ENCODE results near the gene EFCAB6. TPM values are rescaled to one million over a fixed set of nuclear protein-coding genes. Genes with fewer than 3 reads are reported as not detected.

The EFCAB6 gene
- total and polyA plus RNA-seq, 7 donors: 0.07 to 0.84 (median 0.50) TPM

- H3K4me1 ChIP-seq: peaks cover 17% of the 10 kb centered on the region
- no peaks in the 10 kb centered on the region for H3K9me3 ChIP-seq
- no peak for ATAC-seq
- H3K36me3 ChIP-seq (ENCODE audit: insufficient read depth in 1 of 2, low read depth in 1 of 2): no peaks in the 10 kb centered on the region
- 77 to 90% (median 84%) methylated on average over 18 of the region's 18 CpGs for WGBS, 3 donors
- no peak overlapping the region for H3K27ac ChIP-seq
- H3K27me3 ChIP-seq (ENCODE audit: insufficient read depth in 3 of 3, low read length in 2 of 3): peaks cover 0 to 14% (median 4%) of the 10 kb centered on the region in 3 donors
- intact Hi-C loops (cut with DNase I): no loop called here
- no peak for TF ChIP-seq CTCF (IDR thresholded peaks at IDR 0.05)
- no peak overlapping the region for H3K4me3 ChIP-seq
- DNase-seq: peak in 1 of 2 donors; percentile 51
These were observed 20.5 kb upstream of the EFCAB6 start for GRCh38 chr22:43832393-43833265.

- intact Hi-C loops (cut with DNase I): no loop called here
- no peak for TF ChIP-seq CTCF (IDR thresholded peaks at IDR 0.05)
- H3K27ac ChIP-seq: no peak overlapping the region
- no peak overlapping the region for H3K4me3 ChIP-seq
- H3K27me3 ChIP-seq (ENCODE audit: insufficient read depth in 3 of 3, low read length in 2 of 3): peaks cover 0 to 14% (median 4%) of the 10 kb centered on the region in 3 donors
- WGBS, 3 donors: 92 to 93% (median 92%) methylated on average over 33 of the region's 33 CpGs
- peak in 1 of 2 donors; percentile 47 for DNase-seq
- no peaks in the 10 kb centered on the region for H3K36me3 ChIP-seq (ENCODE audit: insufficient read depth in 1 of 2, low read depth in 1 of 2)
- ATAC-seq: no peak
- no peaks in the 10 kb centered on the region for H3K9me3 ChIP-seq
- H3K4me1 ChIP-seq: peaks cover 17% of the 10 kb centered on the region
These were observed 19.7 kb upstream of the EFCAB6 start for GRCh38 chr22:43831561-43832392.

- Histone ChIP-seq H3K4me3 (no peak overlapping the region), H3K27ac (no peak overlapping the region), H3K4me1 (peaks cover 17% of the 10 kb centered on the region), H3K9me3 (no peaks in the 10 kb centered on the region), H3K27me3 (ENCODE audit: insufficient read depth in 3 of 3, low read length in 2 of 3) (peaks cover 0 to 19% (median 4%) of the 10 kb centered on the region in 3 donors), H3K36me3 (ENCODE audit: insufficient read depth in 1 of 2, low read depth in 1 of 2) (no peaks in the 10 kb centered on the region)
- intact Hi-C loops (cut with DNase I): no loop called here
- ATAC-seq: no peak
- WGBS, 3 donors: 62 to 68% (median 62%) methylated on average over 12 of the region's 12 CpGs
- no peak for TF ChIP-seq CTCF (IDR thresholded peaks at IDR 0.05)
- DNase-seq: peak in 1 of 2 donors; percentile 16
These were observed 18.9 kb upstream of the EFCAB6 start for GRCh38 chr22:43830931-43831560.

GRCh38 chr22:43829904-43830851 lies 18.1 kb upstream of the EFCAB6 start:
- Histone ChIP-seq H3K27ac (peak overlapping the region; percentile 18), H3K9me3 (no peaks in the 10 kb centered on the region), H3K36me3 (ENCODE audit: insufficient read depth in 1 of 2, low read depth in 1 of 2) (no peaks in the 10 kb centered on the region), H3K4me1 (peaks cover 17% of the 10 kb centered on the region), H3K4me3 (peak overlapping the region; percentile 4), H3K27me3 (ENCODE audit: insufficient read depth in 3 of 3, low read length in 2 of 3) (peaks cover 0 to 16% (median 2%) of the 10 kb centered on the region in 3 donors)
- peak; percentile 68 to 83 (median 75) for ATAC-seq
- DNase-seq: peak; percentile 85 to 91
- TF ChIP-seq CTCF (IDR thresholded peaks at IDR 0.05): no peak
- intact Hi-C loops (cut with DNase I): loop anchor here in 1 of 2 donors (10.0 kb wide), 1 partner anchor 125 kb away; the partner anchor contains the start of gene SAMM50
- 21 to 31% (median 23%) methylated on average over 33 of the region's 33 CpGs for WGBS, 3 donors

Measured in psoas muscle (tissue), 8 donors.